Bronchial epithelial cell (primary cell): Measurements from ENCODE around the gene EGR1. TPM values are rescaled to one million over a fixed set of nuclear protein-coding genes. Genes with fewer than 3 reads are reported as not detected.
"Not testable (repeated sequence)": the region's sequence is repeated elsewhere in the genome, so short reads cannot be mapped to it uniquely, and the experiment has no call there.

ENCODE experiments used
- DNase-seq: peaks from one replicate; pipeline ENCODE4 v3.0.0-alpha.2; 2010; ENCODE audit warnings: low read depth
- FAIRE-seq: peaks from 2 replicates; lab custom pipeline; 2011; peaks lifted over from hg19 to GRCh38; lab: Jason Lieb, UNC
- H3K27me3 ChIP-seq: 2 replicates; pipeline ENCODE4 v1.5.1; 2011; ENCODE audit warnings: low read length; ENCODE audit not compliant: control insufficient read depth, insufficient read depth
- H3K36me3 ChIP-seq: 2 replicates; pipeline ENCODE4 v1.5.1; 2011; ENCODE audit warnings: low read length; ENCODE audit not compliant: control insufficient read depth, insufficient read depth
- H3K4me3 ChIP-seq: 2 replicates; pipeline ENCODE4 v1.5.1; 2011; ENCODE audit warnings: mild to moderate bottlenecking, low read depth, low read length, control low read depth
- total RNA-seq: library from RNA; depleted of rRNA; stranded (reverse); fragments of >200 nt; gene quantifications from 2 replicates; pipeline ENCODE4 v1.2.1, GENCODE V29; 2014
- TF ChIP-seq, protein P1 (sequence below): IDR thresholded peaks from 2 replicates; pipeline ENCODE4 v1.5.1; 2011; ENCODE audit warnings: mild to moderate bottlenecking, moderate library complexity, low read length, control low read depth, inconsistent platforms; ENCODE audit not compliant: insufficient read depth, severe bottlenecking

EGR1 gene
- total RNA-seq, 1 donor from 2014 or later: 9.0 TPM

DNA sequence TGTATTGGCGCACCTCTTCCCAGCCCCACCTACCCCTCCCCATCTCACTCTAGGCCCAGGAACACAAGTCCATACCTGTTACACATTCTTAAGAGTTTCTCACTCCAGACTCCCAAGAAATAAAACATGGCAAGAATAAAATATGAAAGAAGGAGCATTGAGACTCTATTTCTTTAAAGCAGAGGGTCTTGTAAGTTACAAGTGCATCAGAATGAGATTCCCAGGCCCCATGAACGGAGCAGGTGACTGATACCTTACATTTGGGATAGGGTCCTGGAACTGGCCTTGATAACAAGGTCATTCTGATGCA, 5.7 kb downstream of the EGR1 start:
- TF ChIP-seq, protein P1, sequence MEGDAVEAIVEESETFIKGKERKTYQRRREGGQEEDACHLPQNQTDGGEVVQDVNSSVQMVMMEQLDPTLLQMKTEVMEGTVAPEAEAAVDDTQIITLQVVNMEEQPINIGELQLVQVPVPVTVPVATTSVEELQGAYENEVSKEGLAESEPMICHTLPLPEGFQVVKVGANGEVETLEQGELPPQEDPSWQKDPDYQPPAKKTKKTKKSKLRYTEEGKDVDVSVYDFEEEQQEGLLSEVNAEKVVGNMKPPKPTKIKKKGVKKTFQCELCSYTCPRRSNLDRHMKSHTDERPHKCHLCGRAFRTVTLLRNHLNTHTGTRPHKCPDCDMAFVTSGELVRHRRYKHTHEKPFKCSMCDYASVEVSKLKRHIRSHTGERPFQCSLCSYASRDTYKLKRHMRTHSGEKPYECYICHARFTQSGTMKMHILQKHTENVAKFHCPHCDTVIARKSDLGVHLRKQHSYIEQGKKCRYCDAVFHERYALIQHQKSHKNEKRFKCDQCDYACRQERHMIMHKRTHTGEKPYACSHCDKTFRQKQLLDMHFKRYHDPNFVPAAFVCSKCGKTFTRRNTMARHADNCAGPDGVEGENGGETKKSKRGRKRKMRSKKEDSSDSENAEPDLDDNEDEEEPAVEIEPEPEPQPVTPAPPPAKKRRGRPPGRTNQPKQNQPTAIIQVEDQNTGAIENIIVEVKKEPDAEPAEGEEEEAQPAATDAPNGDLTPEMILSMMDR: no peak
- FAIRE-seq (no peak), DNase-seq (no peak)
- H3K4me3 ChIP-seq: no peak overlapping the region
- H3K27me3 ChIP-seq: no peaks in the 10 kb centered on the region
- H3K36me3 ChIP-seq: peaks cover 16% of the 10 kb centered on the region

DNA sequence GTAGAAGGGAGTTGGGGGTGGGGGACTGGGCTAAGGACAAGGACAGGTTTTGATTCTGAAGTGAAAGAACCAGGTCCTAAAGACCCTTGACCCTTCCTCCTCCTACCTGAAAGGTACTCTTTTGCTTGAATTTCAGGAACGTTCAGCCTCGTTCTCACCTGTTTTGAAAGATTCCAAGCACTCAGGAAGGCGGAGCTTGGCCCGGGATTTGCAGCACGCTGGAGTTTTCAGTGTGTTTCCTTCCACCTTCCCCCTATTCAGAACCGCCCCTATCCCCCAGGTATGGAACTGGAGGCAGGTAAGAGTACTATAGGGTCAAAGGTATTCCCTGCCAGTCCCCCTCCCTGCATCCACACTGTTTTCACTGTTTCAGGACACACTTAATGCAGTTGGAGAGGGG, 7.1 kb downstream of the EGR1 start:
- H3K36me3 ChIP-seq: peaks cover 3% of the 10 kb centered on the region
- DNase-seq: no peak
- no peak overlapping the region for H3K4me3 ChIP-seq
- no peaks in the 10 kb centered on the region for H3K27me3 ChIP-seq
- no peak for FAIRE-seq
- TF ChIP-seq, protein P1: no peak

DNA sequence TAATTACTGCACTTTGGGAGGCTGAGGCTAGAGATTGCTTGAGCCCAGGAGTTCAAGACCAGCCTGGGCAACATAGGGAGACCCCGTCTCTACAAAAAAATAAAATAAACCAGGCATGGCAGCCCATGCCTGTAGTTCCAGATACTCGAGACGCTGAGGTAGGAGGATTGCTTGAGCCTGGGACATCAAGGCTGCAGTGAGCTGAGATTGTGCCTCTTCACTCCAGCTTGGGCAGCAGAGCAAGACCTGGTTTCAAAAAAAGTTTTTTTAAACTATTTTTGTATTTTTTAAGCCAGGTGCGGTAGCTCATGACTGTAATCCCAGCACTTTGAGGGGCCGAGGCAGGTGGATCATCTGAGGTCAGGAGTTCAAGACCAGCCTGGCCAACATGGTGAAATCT, 7.9 kb downstream of the EGR1 start:
- not testable (repeated sequence) for H3K36me3 ChIP-seq, FAIRE-seq, DNase-seq, H3K27me3 ChIP-seq, H3K4me3 ChIP-seq

DNA sequence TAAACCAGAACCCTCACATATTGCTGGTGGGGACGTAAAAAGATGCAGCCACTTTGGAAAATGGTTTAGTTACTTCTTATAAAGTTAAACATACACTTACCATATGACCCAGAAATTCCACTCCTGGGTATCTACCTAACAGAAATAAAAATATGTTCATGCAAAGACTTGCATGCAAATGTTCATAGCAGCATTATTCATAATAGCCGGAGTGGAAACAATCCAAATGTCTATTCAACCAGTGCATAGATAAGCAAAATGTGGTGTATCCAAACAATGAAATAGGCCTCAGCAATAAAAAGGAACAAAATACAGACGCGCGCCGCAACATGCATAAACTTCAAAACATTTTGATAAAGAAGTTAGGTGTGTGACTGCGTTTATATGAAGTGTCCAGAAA, 11.6 kb downstream of the EGR1 start:
- TF ChIP-seq, protein P1: no peak
- FAIRE-seq (no peak), DNase-seq (peak; percentile 55)
- Histone ChIP-seq H3K36me3 (no peaks in the 10 kb centered on the region), H3K4me3 (no peak overlapping the region), H3K27me3 (no peaks in the 10 kb centered on the region)

DNA sequence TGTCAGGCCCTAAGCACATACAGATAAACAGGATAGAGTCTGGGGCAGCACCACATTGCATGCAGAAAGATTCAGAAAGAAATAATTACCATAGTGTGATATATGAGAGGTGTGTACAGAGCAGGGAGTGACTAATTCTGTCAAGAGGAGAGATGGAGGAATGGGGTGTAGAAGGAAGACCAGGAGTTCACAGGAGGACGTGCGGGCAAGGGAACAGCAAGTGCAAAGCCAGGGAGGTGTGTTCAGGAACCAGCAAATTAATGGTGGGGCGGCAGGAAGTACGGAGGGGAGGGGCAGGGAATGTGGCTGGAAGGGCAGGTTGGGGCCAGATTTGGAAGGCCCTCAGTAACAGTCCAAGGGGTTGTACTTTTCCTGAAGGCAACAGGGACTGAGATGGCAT, 17.4 kb downstream of the EGR1 start:
- Histone ChIP-seq H3K27me3 (no peaks in the 10 kb centered on the region), H3K36me3 (no peaks in the 10 kb centered on the region), H3K4me3 (no peak overlapping the region)
- peak; percentile 93 for FAIRE-seq
- TF ChIP-seq, protein P1: no peak
- peak; percentile 88 for DNase-seq

DNA sequence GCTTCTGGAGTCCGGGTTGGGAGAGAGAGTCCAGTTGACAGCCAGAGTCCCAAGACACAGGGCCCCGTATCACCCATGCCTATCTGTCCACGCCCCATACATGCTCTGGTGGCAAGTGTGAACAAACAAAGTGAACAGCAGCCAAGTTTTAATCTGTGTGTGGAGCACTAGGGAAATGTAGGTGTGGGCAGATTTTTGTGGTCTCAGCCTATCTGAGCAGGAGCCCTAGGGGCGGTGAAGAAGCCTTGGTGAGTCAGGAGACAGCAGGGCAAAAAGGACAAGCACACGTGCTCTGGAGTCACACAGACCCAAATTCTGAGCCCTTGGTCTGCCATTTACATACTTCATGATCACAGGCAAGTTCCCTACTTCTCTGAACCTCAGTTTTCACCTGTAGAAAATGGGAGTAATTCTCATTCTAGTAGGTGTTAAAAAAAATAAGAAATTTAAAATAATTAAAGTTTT, 23.2 kb downstream of the EGR1 start:
- Histone ChIP-seq H3K4me3 (no peak overlapping the region), H3K27me3 (no peaks in the 10 kb centered on the region), H3K36me3 (no peaks in the 10 kb centered on the region)
- no peak for FAIRE-seq
- TF ChIP-seq, protein P1: no peak
- DNase-seq: peak; percentile 85
